IMR-90 (cell line): ENCODE measurements around the gene TGFB2. TPM values are rescaled to one million over a fixed set of nuclear protein-coding genes. Genes with fewer than 3 reads are reported as not detected.

ENCODE experiments used
- ATAC-seq: fragments of 200-7000 bp; cut with Tn5 transposase; 2 replicates; pipeline ENCODE4 v1.9.1; 2020; ENCODE audit warnings: low read depth, mild to moderate bottlenecking, moderate library complexity
- BruUV-seq: library from RNA; stranded (reverse); fragments of 400-500 nt; replicated peaks from 2 replicates; lab custom pipeline; 2021; lab: Mats Ljungman, UMichigan
- CTCF ChIA-PET: fragments of 300-600 bp; formaldehyde crosslinking; extraction: SDS; loops from one replicate; lab custom pipeline; 2021; ENCODE audit warnings: antibody characterized with exemption; lab: Yijun Ruan, JAX
- POLR2A ChIA-PET: fragments of 300-600 bp; sonication (Branson Sonifier 250); formaldehyde crosslinking; loops from one replicate; lab custom pipeline; 2022; ENCODE audit warnings: antibody characterized with exemption; ENCODE audit not compliant: unreplicated experiment; lab: Charles Lee
- DNase-seq: peaks from one replicate; pipeline ENCODE4 v3.0.0; 2013
- H2AFZ ChIP-seq: replicated peaks from 2 replicates; pipeline ENCODE3; 2013; ENCODE audit warnings: low read length, mild to moderate bottlenecking; ENCODE audit not compliant: poor library complexity
- H2AK5ac ChIP-seq: 2 replicates; pipeline ENCODE4 v1.6.1; 2013; ENCODE audit warnings: low read depth, low read length, inconsistent platforms
- H2AK9ac ChIP-seq: replicated peaks from 2 replicates; pipeline ENCODE3; 2013; ENCODE audit warnings: mild to moderate bottlenecking, low read depth, low read length, moderate library complexity; ENCODE audit not compliant: poor library complexity
- H2BK120ac ChIP-seq: 2 replicates; pipeline ENCODE4 v1.6.1; 2013; ENCODE audit warnings: low read depth, low read length, inconsistent platforms
- H2BK15ac ChIP-seq: 3 replicates; pipeline ENCODE4 v1.6.1; 2013; ENCODE audit warnings: low read depth, low read length, inconsistent platforms
- H2BK20ac ChIP-seq: 2 replicates; pipeline ENCODE4 v1.6.1; 2013; ENCODE audit warnings: low read depth, mild to moderate bottlenecking, inconsistent platforms, low read length, moderate library complexity
- H2BK5ac ChIP-seq: 2 replicates; pipeline ENCODE4 v1.6.1; 2013; ENCODE audit warnings: mild to moderate bottlenecking, low read depth, low read length, inconsistent platforms; ENCODE audit not compliant: poor library complexity, severe bottlenecking
- H3K14ac ChIP-seq: replicated peaks from 2 replicates; pipeline ENCODE4 v1.6.1; 2013; ENCODE audit warnings: low read depth, low read length, inconsistent platforms
- H3K18ac ChIP-seq: 2 replicates; pipeline ENCODE4 v1.6.1; 2013; ENCODE audit warnings: low read depth, low read length, control low read depth
- H3K23ac ChIP-seq: 2 replicates; pipeline ENCODE4 v1.6.1; 2013; ENCODE audit warnings: low read depth, low read length, inconsistent platforms
- H3K27ac ChIP-seq: 2 replicates; pipeline ENCODE4 v1.5.1; 2013; ENCODE audit warnings: mild to moderate bottlenecking, control low read depth, low read length; ENCODE audit not compliant: insufficient read depth
- H3K27me3 ChIP-seq: 2 replicates; pipeline ENCODE4 v1.6.1; 2013; ENCODE audit warnings: low read length; ENCODE audit not compliant: control insufficient read depth, insufficient read depth
- H3K36me3 ChIP-seq: 2 replicates; pipeline ENCODE4 v1.6.1; 2013; ENCODE audit warnings: low read length, mixed read lengths; ENCODE audit not compliant: control insufficient read depth, insufficient read depth
- H3K4ac ChIP-seq: 2 replicates; pipeline ENCODE4 v1.6.1; 2013; ENCODE audit warnings: low read depth, low read length, inconsistent platforms
- H3K4me1 ChIP-seq: 2 replicates; pipeline ENCODE4 v1.6.1; 2013; ENCODE audit warnings: low read length, mixed read lengths; ENCODE audit not compliant: control insufficient read depth, insufficient read depth
- H3K4me2 ChIP-seq: 2 replicates; pipeline ENCODE4 v1.6.1; 2013; ENCODE audit warnings: low read depth, mild to moderate bottlenecking, control low read depth, low read length, moderate library complexity
- H3K4me3 ChIP-seq: 2 replicates; pipeline ENCODE4 v1.5.1; 2013; ENCODE audit warnings: low read depth, mild to moderate bottlenecking, control low read depth, low read length, moderate library complexity; ENCODE audit not compliant: insufficient read depth
- H3K56ac ChIP-seq: 2 replicates; pipeline ENCODE4 v1.6.1; 2013; ENCODE audit warnings: low read length, inconsistent platforms; ENCODE audit not compliant: insufficient read depth; ENCODE audit errors: extremely low read depth
- H3K79me1 ChIP-seq, 2 experiments: 2 replicates each; pipeline ENCODE4 v1.6.1; 2013; ENCODE audit warnings: low read length in 2 of 2, inconsistent platforms in 1 of 2, low read depth in 1 of 2
- H3K9ac ChIP-seq: 2 replicates; pipeline ENCODE4 v1.6.1; 2013; ENCODE audit warnings: low read depth, low read length, control low read depth
- H3K9me1 ChIP-seq: 2 replicates; pipeline ENCODE4 v1.6.1; 2013; ENCODE audit warnings: low read length, inconsistent platforms; ENCODE audit not compliant: insufficient read depth
- H3K9me3 ChIP-seq: 2 replicates; pipeline ENCODE4 v1.6.1; 2013; ENCODE audit warnings: low read length; ENCODE audit not compliant: control insufficient read depth, insufficient read depth
- H4K20me1 ChIP-seq: 2 replicates; pipeline ENCODE4 v1.6.1; 2013; ENCODE audit warnings: low read length, inconsistent platforms; ENCODE audit not compliant: insufficient read depth
- H4K5ac ChIP-seq: 2 replicates; pipeline ENCODE4 v1.6.1; 2013; ENCODE audit warnings: mild to moderate bottlenecking, low read depth, low read length, control low read depth
- H4K8ac ChIP-seq, 2 experiments: 2 replicates each; pipeline ENCODE4 v1.6.1; 2013; ENCODE audit warnings: low read depth in 2 of 2, low read length in 2 of 2, control low read depth in 1 of 2, inconsistent platforms in 1 of 2
- H4K91ac ChIP-seq: 2 replicates; pipeline ENCODE4 v1.6.1; 2013; ENCODE audit warnings: low read depth, low read length, inconsistent platforms; ENCODE audit not compliant: insufficient read depth
- BHLHE40 ChIP-seq: fragments of 150-350 bp; IDR thresholded peaks from 2 replicates; pipeline ENCODE4 v1.6.1; 2016; ENCODE audit warnings: mild to moderate bottlenecking, low read depth, low read length
- CEBPB ChIP-seq: IDR thresholded peaks from 2 replicates; pipeline ENCODE4 v1.6.1; 2012; ENCODE audit warnings: low read depth, low read length, improper control_type of control experiment
- CHD1 ChIP-seq: IDR thresholded peaks from 2 replicates; pipeline ENCODE4 v1.6.1; 2012; ENCODE audit warnings: low read depth, low read length, improper control_type of control experiment
- FOS ChIP-seq: fragments of 150-350 bp; IDR thresholded peaks from 2 replicates; pipeline ENCODE4 v1.6.1; 2016; ENCODE audit warnings: low read depth, low read length
- MAFK ChIP-seq: IDR thresholded peaks from 2 replicates; pipeline ENCODE4 v1.6.1; 2012; ENCODE audit warnings: low read depth, low read length, improper control_type of control experiment
- MAZ ChIP-seq: IDR thresholded peaks from 2 replicates; pipeline ENCODE4 v1.6.1; 2012; ENCODE audit warnings: low read depth, mild to moderate bottlenecking, low read length, improper control_type of control experiment, moderate library complexity, borderline replicate concordance
- MXI1 ChIP-seq: IDR thresholded peaks from 2 replicates; pipeline ENCODE4 v1.6.1; 2012; ENCODE audit warnings: low read depth, mild to moderate bottlenecking, low read length, moderate library complexity, borderline replicate concordance
- NFE2L2 ChIP-seq: fragments of 150-350 bp; IDR thresholded peaks from 2 replicates; pipeline ENCODE4 v1.6.1; 2016; ENCODE audit warnings: low read depth, mild to moderate bottlenecking, low read length
- POLR2A ChIP-seq: IDR thresholded peaks from 2 replicates; pipeline ENCODE4 v1.6.1; 2012; ENCODE audit warnings: mild to moderate bottlenecking, low read depth, low read length
- RAD21 ChIP-seq: IDR thresholded peaks from 2 replicates; pipeline ENCODE4 v1.6.1; 2012; ENCODE audit warnings: low read length, improper control_type of control experiment
- RCOR1 ChIP-seq: IDR thresholded peaks from 2 replicates; pipeline ENCODE4 v1.6.1; 2012; ENCODE audit warnings: mild to moderate bottlenecking, low read length, improper control_type of control experiment; ENCODE audit not compliant: insufficient replicate concordance
- RFX5 ChIP-seq: IDR thresholded peaks from 2 replicates; pipeline ENCODE4 v1.8.0; 2012; ENCODE audit warnings: low read depth, mild to moderate bottlenecking, low read length, moderate library complexity
- SMC3 ChIP-seq: fragments of 150-350 bp; IDR thresholded peaks from 2 replicates; pipeline ENCODE4 v1.6.1; 2016; ENCODE audit warnings: low read depth, mild to moderate bottlenecking, antibody characterized with exemption, low read length, moderate library complexity
- WGBS, 2 experiments: methylation state at CpG; one replicate each; pipeline versions ENCODE4 v1.1.5 to v1.1.7; 2013; ENCODE audit warnings: missing lambda C conversion rate in 2 of 2; ENCODE audit not compliant: insufficient read length in 1 of 2; ENCODE audit errors: extremely low coverage in 2 of 2; 5-methylcytosine and 5-hydroxymethylcytosine counted together
- dilution Hi-C: fragments of 300-500 bp; cut with HindIII; formaldehyde crosslinking; loops from one replicate; pipeline ENCODE4 v1.14.3; 2018; ENCODE audit warnings: low sequenced_read_pairs; ENCODE audit not compliant: unreplicated experiment
- in situ Hi-C: fragments of 300-500 bp; cut with MboI; formaldehyde crosslinking; loops from 3 replicates; pipeline ENCODE4 v1.14.3; 2019; ENCODE audit warnings: low sequenced_read_pairs, inconsistent platforms, mixed read lengths
- intact Hi-C: fragments of 100-400 bp; cut with micrococcal nuclease; formaldehyde crosslinking; loops from 2 replicates; pipeline ENCODE4 v1.10.0; 2022
- polyA plus RNA-seq, 3 experiments: library from polyadenylated mRNA; depleted of rRNA; stranded (reverse); fragments of >200 nt; gene quantifications; 2 replicates each; pipeline ENCODE4 v1.2.3, GENCODE V29; 2012; ENCODE audit warnings: low replicate concordance in 1 of 3
- total RNA-seq: library from RNA; depleted of rRNA; stranded (reverse); fragments of >200 nt; gene quantifications from 2 replicates; pipeline ENCODE4 v1.2.3, GENCODE V29; 2012
- TF ChIP-seq, protein P1 (sequence below): conservative IDR thresholded peaks from 2 replicates; pipeline ENCODE4 v1.5.1; 2012; ENCODE audit warnings: mild to moderate bottlenecking, low read depth, low read length, improper control_type of control experiment
- TF ChIP-seq, protein P2 (sequence below): fragments of 150-350 bp; IDR thresholded peaks from 2 replicates; pipeline ENCODE4 v1.6.1; 2017; ENCODE audit warnings: mild to moderate bottlenecking, antibody characterized with exemption, low read length, low read depth
- TF ChIP-seq, protein P3 (sequence below): fragments of 150-350 bp; IDR thresholded peaks from 2 replicates; pipeline ENCODE4 v1.6.1; 2016; ENCODE audit warnings: low read depth, mild to moderate bottlenecking, low read length, moderate library complexity, borderline replicate concordance

The TGFB2 gene
- total and polyA plus RNA-seq, 2 of the 4 experiments (the other 2 are of a cell fraction): 3.7 to 3.8 TPM

DNA sequence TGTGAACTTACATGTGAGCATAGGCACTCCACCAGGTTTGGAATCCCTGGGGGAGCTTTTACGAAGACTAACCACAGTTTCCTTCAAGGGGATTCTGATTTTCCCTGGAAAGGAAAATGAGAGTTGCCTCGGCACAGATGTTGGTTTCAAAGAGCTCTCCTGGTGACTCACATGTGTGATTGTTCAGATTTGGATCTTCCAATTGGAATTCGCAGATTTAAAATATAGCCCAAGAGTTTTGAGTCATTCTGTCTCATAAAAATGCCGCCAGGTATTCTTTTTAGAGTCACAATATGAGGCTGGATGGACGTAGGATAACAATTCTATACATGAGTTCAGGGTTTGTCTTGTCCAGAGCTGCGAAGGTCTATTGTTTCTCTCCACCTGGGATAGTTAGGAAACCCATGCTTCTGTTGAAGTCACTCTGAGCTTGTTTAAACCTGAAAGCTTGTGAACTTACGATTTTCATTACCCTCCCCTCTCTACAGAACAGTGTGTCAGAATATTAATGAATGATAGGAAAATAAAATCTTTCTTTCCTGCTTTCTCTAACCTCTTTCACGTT, 64.9 kb downstream of the TGFB2 start:
- H2AK9ac ChIP-seq: no peak overlapping the region
- H3K4ac ChIP-seq: no peak overlapping the region
- 0 out of 4 replicates have a peak, but pooled peaks cover 0 to 4% of the 10 kb centered on the region in 2 experiments for H3K79me1 ChIP-seq
- no peaks in the 10 kb centered on the region for H3K9me3 ChIP-seq
- H3K4me1 ChIP-seq: peaks cover 1% of the 10 kb centered on the region; the same call in 1 of the 2 replicates
- no peak overlapping the region for H2AFZ ChIP-seq
- H2BK20ac ChIP-seq: no peak overlapping the region
- no peaks in the 10 kb centered on the region for H4K20me1 ChIP-seq
- TF ChIP-seq SMC3: no peak
- TF ChIP-seq MAFK: no peak
- no peak for TF ChIP-seq NFE2L2
- no peak for TF ChIP-seq MXI1
- no peak for TF ChIP-seq MAZ
- TF ChIP-seq, protein P1, sequence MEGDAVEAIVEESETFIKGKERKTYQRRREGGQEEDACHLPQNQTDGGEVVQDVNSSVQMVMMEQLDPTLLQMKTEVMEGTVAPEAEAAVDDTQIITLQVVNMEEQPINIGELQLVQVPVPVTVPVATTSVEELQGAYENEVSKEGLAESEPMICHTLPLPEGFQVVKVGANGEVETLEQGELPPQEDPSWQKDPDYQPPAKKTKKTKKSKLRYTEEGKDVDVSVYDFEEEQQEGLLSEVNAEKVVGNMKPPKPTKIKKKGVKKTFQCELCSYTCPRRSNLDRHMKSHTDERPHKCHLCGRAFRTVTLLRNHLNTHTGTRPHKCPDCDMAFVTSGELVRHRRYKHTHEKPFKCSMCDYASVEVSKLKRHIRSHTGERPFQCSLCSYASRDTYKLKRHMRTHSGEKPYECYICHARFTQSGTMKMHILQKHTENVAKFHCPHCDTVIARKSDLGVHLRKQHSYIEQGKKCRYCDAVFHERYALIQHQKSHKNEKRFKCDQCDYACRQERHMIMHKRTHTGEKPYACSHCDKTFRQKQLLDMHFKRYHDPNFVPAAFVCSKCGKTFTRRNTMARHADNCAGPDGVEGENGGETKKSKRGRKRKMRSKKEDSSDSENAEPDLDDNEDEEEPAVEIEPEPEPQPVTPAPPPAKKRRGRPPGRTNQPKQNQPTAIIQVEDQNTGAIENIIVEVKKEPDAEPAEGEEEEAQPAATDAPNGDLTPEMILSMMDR: no peak
- no peak for TF ChIP-seq RFX5
- no peak for TF ChIP-seq POLR2A
- TF ChIP-seq CEBPB: no peak
- no peak for TF ChIP-seq CHD1
- no peak for TF ChIP-seq RCOR1
- TF ChIP-seq, protein P2, sequence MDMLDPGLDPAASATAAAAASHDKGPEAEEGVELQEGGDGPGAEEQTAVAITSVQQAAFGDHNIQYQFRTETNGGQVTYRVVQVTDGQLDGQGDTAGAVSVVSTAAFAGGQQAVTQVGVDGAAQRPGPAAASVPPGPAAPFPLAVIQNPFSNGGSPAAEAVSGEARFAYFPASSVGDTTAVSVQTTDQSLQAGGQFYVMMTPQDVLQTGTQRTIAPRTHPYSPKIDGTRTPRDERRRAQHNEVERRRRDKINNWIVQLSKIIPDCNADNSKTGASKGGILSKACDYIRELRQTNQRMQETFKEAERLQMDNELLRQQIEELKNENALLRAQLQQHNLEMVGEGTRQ: no peak
- TF ChIP-seq, protein P3, sequence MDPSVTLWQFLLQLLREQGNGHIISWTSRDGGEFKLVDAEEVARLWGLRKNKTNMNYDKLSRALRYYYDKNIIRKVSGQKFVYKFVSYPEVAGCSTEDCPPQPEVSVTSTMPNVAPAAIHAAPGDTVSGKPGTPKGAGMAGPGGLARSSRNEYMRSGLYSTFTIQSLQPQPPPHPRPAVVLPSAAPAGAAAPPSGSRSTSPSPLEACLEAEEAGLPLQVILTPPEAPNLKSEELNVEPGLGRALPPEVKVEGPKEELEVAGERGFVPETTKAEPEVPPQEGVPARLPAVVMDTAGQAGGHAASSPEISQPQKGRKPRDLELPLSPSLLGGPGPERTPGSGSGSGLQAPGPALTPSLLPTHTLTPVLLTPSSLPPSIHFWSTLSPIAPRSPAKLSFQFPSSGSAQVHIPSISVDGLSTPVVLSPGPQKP: no peak
- no peak for TF ChIP-seq BHLHE40
- TF ChIP-seq RAD21: no peak
- TF ChIP-seq FOS: no peak
- no peak overlapping the region for H3K14ac ChIP-seq
- H3K27ac ChIP-seq: no peak overlapping the region
- H4K8ac ChIP-seq: no peak overlapping the region
- no peaks in the 10 kb centered on the region for H3K9me1 ChIP-seq
- peak; percentile 50 for DNase-seq
- BruUV-seq: no TSS peak
- H4K91ac ChIP-seq: no peak overlapping the region
- in situ Hi-C loops (no loop called here), intact Hi-C loops (no loop called here), dilution Hi-C loops (no loop called here)
- POLR2A ChIA-PET: no interaction called here
- H3K56ac ChIP-seq: no peak overlapping the region
- no peak overlapping the region for H2BK120ac ChIP-seq
- no peak overlapping the region for H2AK5ac ChIP-seq
- CTCF ChIA-PET: interaction anchor here (0.6 to 0.7 kb wide), 2 partner anchors 15 to 191 kb away, joined by 4 to 6 read pairs; no protein-coding TSS in a partner anchor
- H3K23ac ChIP-seq: no peak overlapping the region
- H2BK5ac ChIP-seq: no peak overlapping the region
- H2BK15ac ChIP-seq: no peak overlapping the region; the same call in 2 of the 3 replicates
- WGBS, 2 experiments: 86% methylated on average over 2 of the region's 8 CpGs; no CpG with 5 or more reads in 1 of the 2 experiments
- H3K18ac ChIP-seq: no peak overlapping the region
- H4K5ac ChIP-seq: no peak overlapping the region
- no peak for ATAC-seq
- no peak overlapping the region for H3K9ac ChIP-seq
- no peaks in the 10 kb centered on the region for H3K27me3 ChIP-seq
- peaks cover 6% of the 10 kb centered on the region for H3K36me3 ChIP-seq
- H3K4me3 ChIP-seq: no peak overlapping the region
- no peak overlapping the region for H3K4me2 ChIP-seq
